GM10266 (cell line): ENCODE data around the gene BNIP5.

Experiments
- DNase-seq: peaks from one replicate; pipeline ENCODE4 v3.0.0; 2012; ENCODE audit errors: extremely low spot score
- TF ChIP-seq, protein P1 (sequence below): IDR thresholded peaks from 2 replicates; pipeline ENCODE4 v1.5.1; 2012; ENCODE audit warnings: mild to moderate bottlenecking, low read depth; ENCODE audit not compliant: control insufficient read depth, insufficient read depth; ENCODE audit errors: missing control alignments

The BNIP5 gene

DNA sequence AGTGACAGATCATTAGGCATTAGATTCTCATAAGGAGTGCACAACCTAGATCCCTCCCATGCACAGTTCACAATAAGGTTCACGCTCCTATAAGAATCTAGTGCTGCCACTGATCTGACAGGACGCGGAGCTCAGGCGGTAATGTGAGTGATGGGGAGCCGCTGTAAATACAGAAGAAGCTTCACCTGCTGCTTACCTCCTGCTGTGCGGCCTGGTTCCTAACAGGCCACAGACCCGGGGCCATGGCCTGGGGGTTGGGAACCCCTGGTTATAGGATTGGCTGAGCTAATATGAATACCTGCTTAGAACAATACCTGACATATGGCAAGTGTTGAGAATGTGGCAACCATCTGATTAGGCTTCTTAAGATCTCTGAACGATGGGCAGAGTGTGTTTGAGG is 64.5 kb downstream of the BNIP5 start:
- TF ChIP-seq, protein P1, sequence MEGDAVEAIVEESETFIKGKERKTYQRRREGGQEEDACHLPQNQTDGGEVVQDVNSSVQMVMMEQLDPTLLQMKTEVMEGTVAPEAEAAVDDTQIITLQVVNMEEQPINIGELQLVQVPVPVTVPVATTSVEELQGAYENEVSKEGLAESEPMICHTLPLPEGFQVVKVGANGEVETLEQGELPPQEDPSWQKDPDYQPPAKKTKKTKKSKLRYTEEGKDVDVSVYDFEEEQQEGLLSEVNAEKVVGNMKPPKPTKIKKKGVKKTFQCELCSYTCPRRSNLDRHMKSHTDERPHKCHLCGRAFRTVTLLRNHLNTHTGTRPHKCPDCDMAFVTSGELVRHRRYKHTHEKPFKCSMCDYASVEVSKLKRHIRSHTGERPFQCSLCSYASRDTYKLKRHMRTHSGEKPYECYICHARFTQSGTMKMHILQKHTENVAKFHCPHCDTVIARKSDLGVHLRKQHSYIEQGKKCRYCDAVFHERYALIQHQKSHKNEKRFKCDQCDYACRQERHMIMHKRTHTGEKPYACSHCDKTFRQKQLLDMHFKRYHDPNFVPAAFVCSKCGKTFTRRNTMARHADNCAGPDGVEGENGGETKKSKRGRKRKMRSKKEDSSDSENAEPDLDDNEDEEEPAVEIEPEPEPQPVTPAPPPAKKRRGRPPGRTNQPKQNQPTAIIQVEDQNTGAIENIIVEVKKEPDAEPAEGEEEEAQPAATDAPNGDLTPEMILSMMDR, result no peak
- no peak for DNase-seq

DNA sequence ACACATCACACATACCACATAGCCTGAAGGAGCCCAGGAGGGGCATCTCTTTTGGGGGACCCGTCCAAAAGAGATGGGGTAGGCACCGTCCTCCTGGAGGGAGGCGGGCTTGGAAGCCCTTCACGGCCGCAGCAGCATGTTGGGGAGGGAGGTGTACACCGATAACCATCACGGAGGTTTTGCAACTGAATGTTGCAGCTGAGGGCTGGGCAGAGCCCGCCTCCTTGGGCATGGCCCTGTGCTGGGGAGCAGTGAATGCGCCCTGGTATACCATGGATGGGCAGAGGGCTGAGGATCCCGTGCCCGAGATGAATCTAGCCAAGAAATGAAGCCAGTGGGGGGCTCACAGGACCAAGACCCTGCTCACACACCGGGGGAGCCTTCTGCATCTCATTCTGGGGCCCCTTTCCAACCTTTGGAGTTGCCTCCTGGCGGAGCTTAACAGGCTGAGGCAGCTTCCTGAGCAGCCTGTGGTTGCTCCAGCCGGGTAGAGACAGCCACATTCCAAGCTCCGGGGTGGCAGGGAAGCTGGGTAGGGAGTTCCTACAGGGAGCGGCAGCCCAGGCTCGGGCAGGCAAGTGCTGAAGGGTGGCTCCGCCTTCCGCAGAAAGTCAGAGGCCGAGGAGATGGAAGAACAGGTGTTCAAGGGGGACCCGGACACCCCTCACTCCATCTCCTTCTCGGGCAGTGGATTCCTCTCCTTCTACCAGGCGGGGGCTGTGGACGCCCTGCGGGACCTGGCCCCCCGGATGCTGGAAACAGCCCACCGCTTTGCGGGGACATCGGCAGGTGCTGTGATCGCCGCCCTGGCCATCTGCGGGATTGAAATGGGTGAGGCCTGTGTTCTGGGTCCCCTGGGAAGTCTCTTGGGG is 66.6 kb downstream of the BNIP5 start, which contains the start of gene PNPLA1:
Gene PNPLA1 (plus strand): TSS at position 227 of the 872 bp plus-strand sequence. CDS start 400 bp downstream, at position 627.
- DNase-seq, result no peak
- TF ChIP-seq, protein P1, result no peak

DNA sequence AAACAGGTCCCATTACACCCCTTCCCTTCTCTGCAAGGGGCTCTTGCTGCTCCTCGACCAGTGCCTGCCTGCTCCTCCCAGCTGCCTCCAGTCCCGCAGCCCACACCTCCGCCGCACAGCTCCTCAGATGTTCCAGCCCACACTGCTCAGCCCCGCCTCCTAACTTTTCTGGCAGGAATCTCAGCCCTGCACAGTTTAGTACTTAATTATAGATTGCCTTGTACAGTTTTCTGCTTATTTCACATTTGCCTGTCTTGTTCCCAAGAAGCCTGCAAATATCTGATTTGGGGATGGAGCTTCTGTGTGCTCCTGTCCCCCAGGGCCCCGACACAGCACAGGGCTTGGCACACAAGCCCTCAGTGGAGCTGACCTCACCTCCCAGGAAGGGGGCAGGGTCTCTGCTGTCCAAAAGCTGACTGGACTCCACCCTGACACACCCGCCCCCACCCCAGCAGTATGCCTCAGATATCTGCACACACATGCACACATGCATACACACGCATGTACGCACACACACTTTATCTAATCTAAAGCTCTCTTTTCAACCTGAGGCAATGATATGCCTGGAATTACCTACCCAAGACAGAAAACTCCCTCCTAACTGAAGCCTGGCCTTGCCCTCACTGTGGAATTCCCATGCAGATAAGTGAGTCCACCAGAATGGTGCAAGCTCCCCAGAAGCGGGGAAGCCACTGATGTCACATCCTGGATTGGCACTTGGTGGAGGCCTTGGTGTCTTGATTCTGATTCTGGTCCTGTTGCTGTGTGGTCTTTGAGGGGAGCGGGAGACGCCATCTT is 68.0 kb downstream of the BNIP5 start:
- TF ChIP-seq, protein P1, result no peak
- no peak for DNase-seq

DNA sequence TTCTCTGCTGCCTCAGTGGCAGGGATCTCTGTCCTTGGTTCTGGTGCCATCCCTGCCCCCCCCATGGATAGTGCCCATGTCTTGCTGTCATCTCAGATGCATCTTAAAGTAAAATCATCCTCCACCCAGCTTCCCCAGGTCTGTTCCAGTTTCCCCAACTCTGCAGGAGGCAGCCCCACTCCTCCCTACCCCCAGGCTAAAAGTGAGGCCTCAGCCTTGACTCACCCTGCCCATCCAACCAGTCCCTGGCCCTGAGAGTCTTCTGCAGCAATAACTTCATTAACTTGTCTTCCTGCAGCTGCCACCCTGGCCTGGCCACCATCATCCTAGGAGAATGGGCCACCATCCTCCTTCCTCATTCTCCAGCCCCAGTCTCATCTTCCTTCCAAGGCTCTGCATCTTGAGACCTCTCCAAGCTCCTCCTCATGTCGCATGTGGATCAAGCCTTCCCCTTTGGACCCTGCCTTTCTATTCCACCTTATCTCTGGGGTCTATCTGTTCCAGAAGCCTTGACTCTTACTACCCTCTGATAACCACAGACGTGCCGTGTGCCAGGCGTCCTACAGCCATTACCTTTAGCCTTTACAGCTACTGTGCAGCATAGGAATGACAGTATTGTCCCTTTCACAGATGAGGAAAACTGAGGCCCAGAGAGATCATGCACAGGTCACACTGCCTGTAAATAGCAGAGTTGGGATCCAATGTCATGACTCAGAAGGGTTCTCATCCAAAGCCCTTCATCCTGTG is 68.8 kb downstream of the BNIP5 start:
- TF ChIP-seq, protein P1, result no peak
- DNase-seq, result no peak

DNA sequence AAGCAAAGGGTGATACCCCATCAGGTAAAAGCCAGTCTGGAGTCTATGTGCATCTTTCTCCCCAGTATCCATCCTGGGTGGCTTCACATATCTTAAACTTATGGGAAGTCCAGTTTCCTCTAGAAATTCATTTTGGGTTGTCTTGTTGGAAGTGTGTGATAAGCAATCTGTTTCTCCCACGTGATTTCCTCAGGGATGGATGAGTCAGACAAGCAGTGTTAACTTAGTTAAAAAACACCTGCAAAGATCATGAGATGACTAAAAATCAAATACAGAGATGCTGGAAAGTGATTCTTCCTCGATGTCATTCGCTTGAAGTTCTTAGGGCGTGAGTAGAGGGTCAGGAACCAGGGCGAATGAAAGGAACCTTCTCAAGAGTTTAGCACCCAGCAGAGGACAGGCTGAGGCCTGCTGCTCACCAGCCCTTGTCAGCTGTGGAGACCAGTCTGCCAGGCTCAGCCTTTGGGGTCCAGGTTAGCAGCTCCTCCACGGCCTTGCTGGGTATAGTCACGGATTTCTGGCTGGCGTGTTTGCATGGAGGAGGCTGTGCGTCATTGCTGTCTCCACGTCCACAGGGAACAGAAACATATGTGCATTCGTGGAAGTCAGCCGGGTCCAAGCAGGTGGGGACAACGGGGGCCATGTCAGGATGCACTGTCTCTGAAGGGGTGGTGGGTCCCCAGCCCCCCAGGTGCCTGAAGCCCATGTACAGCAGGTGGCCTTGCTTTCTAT is 69.6 kb downstream of the BNIP5 start:
- TF ChIP-seq, protein P1, result no peak
- DNase-seq, result no peak
